Ectodermal cell (in vitro differentiated cells): ENCODE results near the gene UBE2S.

Experiments used
- H3K27ac ChIP-seq: 2 replicates; pipeline ENCODE4 v1.7.0; 2013; ENCODE audit warnings: mild to moderate bottlenecking, low read depth, low read length; ENCODE audit not compliant: insufficient read depth, poor library complexity, severe bottlenecking
- H3K27me3 ChIP-seq: 2 replicates; pipeline ENCODE4 v1.7.0; 2013; ENCODE audit warnings: mild to moderate bottlenecking, low read length; ENCODE audit not compliant: insufficient read depth, control insufficient read depth, poor library complexity, severe bottlenecking
- H3K36me3 ChIP-seq: one replicate; pipeline ENCODE4 v1.7.0; 2013; ENCODE audit warnings: low read length; ENCODE audit not compliant: control insufficient read depth, insufficient read depth
- H3K4me1 ChIP-seq: one replicate; pipeline ENCODE4 v1.7.0; 2013; ENCODE audit warnings: low read length; ENCODE audit not compliant: control insufficient read depth, insufficient read depth
- H3K4me3 ChIP-seq: 2 replicates; pipeline ENCODE4 v1.7.0; 2013; ENCODE audit warnings: low read depth, low read length, control low read depth; ENCODE audit not compliant: insufficient read depth
- H3K9me3 ChIP-seq: 2 replicates; pipeline ENCODE4 v1.7.0; 2013; ENCODE audit warnings: mild to moderate bottlenecking, low read length, moderate library complexity; ENCODE audit not compliant: control insufficient read depth
- WGBS, 2 experiments: methylation state at CpG; one replicate each; pipeline ENCODE4 v1.1.7; 2013; ENCODE audit warnings: missing lambda C conversion rate in 2 of 2; 5-methylcytosine and 5-hydroxymethylcytosine counted together

The UBE2S gene

DNA sequence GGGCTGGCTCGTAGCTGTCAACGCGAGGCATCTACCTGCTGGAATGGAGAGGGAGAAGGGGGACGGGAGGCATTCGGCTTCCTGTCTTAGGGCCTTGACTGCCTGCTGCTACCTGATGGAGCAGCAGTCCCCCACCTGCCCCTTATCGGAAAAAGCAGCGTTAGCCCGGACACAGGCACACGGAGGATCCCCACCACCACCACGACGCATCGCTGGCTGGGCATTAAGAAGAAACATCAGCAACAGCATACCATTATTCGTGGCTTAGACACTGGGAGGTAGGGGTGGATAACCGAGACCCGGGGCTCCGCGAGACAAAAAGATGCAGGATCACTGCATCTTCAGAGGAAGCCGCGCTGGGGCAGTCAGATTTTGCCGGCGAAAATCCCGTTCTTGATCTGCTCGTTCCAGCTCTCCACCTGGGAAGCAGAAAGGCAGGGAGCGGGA lies 54.2 kb downstream of the UBE2S start:
- 8 to 9% methylated on average over 24 of the region's 24 CpGs for WGBS, 2 experiments
- no peak overlapping the region for H3K27ac ChIP-seq
- H3K4me3 ChIP-seq, result peak overlapping the region; percentile 22
- H3K9me3 ChIP-seq, result no peaks in the 10 kb centered on the region
- peaks cover 61% of the 10 kb centered on the region for H3K27me3 ChIP-seq
- no peaks in the 10 kb centered on the region for H3K36me3 ChIP-seq
- peaks cover 13% of the 10 kb centered on the region for H3K4me1 ChIP-seq

DNA sequence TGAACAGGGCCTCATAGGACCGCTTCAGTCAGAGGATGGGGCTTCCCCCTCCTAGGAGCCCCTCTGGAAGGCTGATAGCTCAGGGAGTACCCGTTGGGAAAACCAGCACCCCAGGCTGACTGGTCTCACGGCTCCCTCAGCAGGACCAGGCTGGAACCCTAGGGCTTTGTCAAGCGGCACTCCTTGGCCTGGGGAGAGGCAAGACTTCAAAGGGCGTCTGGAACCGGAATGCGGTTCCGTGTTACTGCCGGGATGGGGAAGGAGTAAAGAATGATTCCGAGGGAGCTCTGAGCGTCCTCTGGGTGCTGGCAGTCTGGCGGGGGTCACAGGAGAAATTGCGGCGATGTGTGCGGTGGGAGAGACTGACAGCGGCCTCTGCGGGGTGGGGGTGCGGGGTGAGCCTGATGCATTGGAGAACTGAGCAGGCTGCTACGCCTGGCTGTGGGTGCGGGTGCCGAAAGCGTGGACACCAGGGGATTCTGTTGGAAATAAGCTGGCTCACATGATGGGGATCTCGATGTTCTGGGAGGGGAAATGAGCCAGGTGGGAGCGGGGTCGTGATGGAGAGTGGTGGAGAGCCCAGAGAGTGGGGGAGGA lies 54.9 kb downstream of the UBE2S start:
- Histone ChIP-seq H3K4me1 (peaks cover 21% of the 10 kb centered on the region), H3K4me3 (no peak overlapping the region), H3K27ac (no peak overlapping the region), H3K9me3 (no peaks in the 10 kb centered on the region), H3K27me3 (peaks cover 61% of the 10 kb centered on the region), H3K36me3 (no peaks in the 10 kb centered on the region)
- WGBS, 2 experiments, result 85 to 87% methylated on average over 25 of the region's 25 CpGs

DNA sequence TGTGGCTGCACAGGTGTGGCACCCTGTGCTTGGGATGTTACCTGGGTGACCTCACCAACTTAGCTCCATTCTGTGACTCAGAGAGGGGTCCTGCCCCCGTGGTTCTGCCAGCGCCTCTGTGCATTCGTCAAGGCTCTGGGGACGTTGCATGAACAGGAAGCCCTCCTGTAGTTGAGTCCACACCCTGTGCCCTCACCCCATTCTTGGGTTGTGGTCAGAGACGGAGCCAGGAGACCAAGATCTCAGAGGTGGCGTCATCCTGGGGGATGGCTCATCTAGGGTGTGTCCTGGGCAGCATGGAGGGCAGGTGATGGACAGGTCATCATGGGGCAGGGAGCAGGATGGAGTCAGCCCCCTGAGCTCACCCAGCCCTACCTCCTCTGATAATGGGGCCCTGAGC lies 55.5 kb downstream of the UBE2S start:
- 91 to 93% methylated on average over 6 of the region's 6 CpGs for WGBS, 2 experiments
- Histone ChIP-seq H3K4me3 (no peak overlapping the region), H3K9me3 (no peaks in the 10 kb centered on the region), H3K4me1 (peaks cover 21% of the 10 kb centered on the region), H3K27ac (no peak overlapping the region), H3K27me3 (peaks cover 56% of the 10 kb centered on the region), H3K36me3 (no peaks in the 10 kb centered on the region)

DNA sequence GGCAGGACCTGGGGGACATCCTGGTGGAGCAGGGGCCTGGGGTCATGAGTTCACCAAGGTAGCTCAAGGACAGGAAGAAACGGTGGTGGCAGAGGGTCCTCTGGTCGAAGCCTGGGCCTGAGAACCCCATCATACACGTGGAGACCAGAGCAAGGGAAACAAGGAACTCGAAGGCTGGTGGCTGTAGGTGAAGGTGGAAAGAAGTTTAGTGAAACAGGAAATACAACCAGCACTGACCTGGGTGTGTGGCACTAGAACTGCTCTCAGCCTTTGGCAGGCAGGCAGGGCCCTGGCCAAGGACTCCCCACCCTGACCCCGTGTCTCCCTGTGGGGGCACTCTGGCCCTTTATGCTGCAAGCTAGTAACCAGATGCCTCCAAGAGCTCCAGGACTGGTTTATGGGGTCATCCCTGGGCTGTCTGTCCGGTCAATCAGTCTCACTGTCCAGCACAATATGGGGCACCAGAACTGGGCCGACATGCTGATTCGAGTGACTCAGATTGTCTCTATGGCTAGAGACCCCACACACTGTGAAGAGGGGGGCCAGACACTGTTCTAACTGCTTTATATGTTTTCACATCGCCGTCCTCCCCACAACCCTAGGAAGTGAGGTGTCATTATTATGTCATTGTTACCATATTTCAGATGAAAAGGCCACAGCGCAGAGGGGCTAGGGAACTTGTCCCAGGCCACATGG lies 56.8 kb downstream of the UBE2S start:
- 91 to 95% methylated on average over 11 of the region's 11 CpGs for WGBS, 2 experiments
- Histone ChIP-seq H3K9me3 (no peaks in the 10 kb centered on the region), H3K27me3 (peaks cover 43% of the 10 kb centered on the region), H3K27ac (no peak overlapping the region), H3K4me1 (peaks cover 21% of the 10 kb centered on the region), H3K4me3 (no peak overlapping the region), H3K36me3 (no peaks in the 10 kb centered on the region)
